ENCODE measurements around the gene KIF5C.

KIF5C gene

GRCh38 chr2:148887350-148888002, 12.4 kb downstream of the KIF5C start:
- DNase-seq (ENCODE audit: low read depth in 4 of 4, low spot score in 1 of 4), result no peak

- DNase-seq (ENCODE audit: low read depth in 4 of 4, low spot score in 1 of 4), result no peak
Observed at GRCh38 chr2:148888003-148888501, 13.0 kb downstream of the KIF5C start.

DNA sequence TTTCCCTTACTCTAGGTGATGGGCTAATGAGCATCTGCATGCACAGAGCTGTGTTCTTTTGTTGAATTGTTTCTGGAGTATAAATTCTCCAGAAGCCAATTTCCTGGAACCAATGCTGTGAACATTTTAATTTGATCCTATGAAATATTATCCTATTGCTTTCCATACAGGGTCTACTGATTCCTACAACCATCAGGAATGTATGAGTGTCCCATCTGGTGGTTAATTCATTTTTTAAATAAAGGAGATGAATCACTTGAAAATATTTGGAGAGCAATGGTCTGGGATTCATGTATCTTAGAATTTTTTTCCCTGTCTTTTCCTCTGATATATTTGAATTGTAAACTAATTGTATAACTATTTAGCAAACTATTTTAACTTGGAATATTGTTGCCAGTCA, 14.0 kb downstream of the KIF5C start:
- no peak for DNase-seq (ENCODE audit: low read depth in 4 of 4, low spot score in 1 of 4)

DNA sequence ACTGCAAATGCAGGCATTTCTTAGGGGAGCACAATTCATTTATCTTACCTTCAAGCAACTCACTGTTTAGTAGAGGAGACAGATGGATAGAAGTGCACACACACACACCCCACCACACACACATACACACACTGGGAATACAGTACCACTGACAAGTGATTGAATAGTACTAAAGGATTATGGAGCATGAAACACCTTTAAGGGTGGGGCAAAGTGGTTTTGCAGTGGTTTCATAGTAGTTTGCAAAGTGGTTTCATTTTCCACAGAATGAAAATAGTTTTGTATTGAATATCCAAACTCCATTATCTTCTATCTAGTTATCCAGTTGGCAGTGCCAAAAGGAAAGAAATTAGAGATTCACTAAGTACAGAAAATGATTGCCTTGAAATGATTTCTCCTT, 18.9 kb downstream of the KIF5C start:
- no peak for DNase-seq (ENCODE audit: low read depth in 4 of 4, low spot score in 1 of 4)

- no peak for DNase-seq (ENCODE audit: low read depth in 4 of 4, low spot score in 1 of 4)
Observed at GRCh38 chr2:148896136-148896535, 21.1 kb downstream of the KIF5C start.

- DNase-seq (ENCODE audit: low read depth in 4 of 4, low spot score in 1 of 4), result no peak
Observed at GRCh38 chr2:148899638-148900318, 24.8 kb downstream of the KIF5C start.

DNA sequence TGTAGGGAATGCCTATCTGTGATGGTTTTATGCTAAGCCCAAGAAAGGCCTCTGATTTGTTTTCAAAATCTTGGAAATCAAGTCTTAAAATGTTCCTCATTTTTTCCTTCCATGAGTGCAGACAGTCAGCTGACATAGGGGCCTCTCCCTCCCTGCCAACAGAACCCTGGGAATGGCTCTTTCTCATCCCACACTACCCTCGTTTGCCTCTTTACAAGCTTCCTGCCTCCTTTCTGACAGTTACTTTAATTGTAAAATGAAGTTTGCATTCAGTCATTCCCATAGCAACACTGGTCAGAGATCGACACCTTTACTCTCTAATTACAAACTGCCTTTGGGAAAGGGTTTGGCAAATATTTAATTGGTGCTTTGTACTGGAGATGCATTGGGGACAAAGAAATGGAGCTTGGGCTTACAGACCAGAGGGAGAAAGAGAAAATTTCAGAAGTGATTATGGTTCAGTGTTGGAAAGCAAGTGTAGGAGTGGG, 25.4 kb downstream of the KIF5C start:
- DNase-seq (ENCODE audit: low read depth in 4 of 4, low spot score in 1 of 4), result no peak

GRCh38 chr2:148901142-148901541, 26.1 kb downstream of the KIF5C start:
- no peak for DNase-seq (ENCODE audit: low read depth in 4 of 4, low spot score in 1 of 4)

DNA sequence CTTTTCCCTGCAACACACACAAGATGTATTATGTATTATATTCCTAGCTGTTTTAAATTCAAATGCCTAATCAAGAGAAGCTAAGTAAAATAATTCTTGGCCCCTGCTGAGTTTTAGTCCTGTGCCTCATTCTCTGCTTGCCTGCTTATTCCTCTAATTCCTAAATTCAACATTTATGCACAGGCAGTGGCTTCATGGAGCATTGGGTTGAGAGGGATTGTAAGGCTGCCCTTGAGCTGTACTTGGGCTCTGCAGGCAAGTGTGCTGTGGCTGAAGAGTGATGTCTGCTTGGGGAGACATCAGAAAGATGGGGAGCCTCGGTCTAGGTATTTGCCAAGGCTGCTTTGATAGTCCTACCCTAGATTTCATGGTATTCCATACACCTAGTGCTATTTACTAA, 27.8 kb downstream of the KIF5C start:
- no peak for DNase-seq (ENCODE audit: low read depth in 4 of 4, low spot score in 1 of 4)

GRCh38 chr2:148903294-148903693, 28.3 kb downstream of the KIF5C start:
- DNase-seq (ENCODE audit: low read depth in 4 of 4, low spot score in 1 of 4), result no peak

- DNase-seq (ENCODE audit: low read depth in 4 of 4, low spot score in 1 of 4), result no peak
Observed at GRCh38 chr2:148903979-148904378, 29.0 kb downstream of the KIF5C start.

GRCh38 chr2:148906124-148906523, 31.1 kb downstream of the KIF5C start:
- no peak for DNase-seq (ENCODE audit: low read depth in 4 of 4, low spot score in 1 of 4)

DNA sequence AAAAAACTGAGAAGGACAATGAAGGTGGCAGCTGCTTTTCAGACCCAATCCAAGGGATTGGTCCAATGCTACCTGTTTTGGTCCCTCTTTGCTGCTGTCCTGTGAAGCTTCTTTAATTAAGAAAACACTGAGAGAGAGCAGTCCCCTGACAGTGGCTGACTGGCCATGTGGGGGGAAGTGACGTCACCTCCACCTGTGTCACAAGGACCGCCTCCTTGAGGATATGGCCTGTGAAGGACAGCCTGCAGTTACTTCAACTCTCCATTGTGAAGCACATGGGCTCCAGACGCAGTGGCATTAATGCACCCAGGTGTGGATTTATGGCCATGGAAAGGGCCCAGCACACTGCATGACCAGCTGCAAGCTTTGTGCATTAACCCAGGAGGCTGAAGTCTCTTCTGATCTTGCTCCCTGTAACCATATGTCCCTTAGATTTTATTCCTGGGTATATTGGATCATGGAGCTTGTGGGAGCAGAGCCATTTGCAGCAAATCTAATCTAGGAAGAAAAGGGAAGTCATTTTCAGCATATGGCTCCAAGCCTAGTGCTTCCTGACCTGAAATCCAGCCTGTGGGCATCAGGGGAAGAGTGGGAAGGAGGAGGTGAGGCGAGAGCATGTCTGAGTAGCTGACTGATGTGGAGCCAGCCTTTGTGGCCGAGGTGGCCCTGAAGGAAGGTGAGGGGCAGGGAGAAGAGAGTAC, 32.2 kb downstream of the KIF5C start:
- DNase-seq (ENCODE audit: low read depth in 4 of 4, low spot score in 1 of 4), result no peak

GRCh38 chr2:148909114-148909513, 34.1 kb downstream of the KIF5C start:
- DNase-seq (ENCODE audit: low read depth in 4 of 4, low spot score in 1 of 4), result no peak

DNA sequence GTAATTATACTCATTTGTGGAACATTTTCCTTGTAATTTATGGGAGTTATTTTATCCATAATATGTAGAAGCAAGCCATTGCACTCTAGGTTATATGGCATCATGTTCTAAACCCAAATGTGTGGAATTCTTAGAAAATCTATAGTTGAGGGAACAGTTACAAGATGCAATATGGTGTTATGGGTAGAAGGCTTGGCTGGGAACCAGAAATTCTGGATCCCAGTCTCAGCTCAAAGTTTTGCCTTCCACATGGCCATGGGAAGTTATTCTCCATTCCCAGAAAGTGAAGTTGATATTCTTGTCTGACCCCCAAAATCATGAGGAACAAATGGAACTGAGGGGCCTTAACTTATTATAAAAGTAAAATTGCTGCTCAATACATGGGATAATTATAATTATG, 38.0 kb downstream of the KIF5C start:
- DNase-seq (ENCODE audit: low read depth in 4 of 4, low spot score in 1 of 4), result no peak

DNA sequence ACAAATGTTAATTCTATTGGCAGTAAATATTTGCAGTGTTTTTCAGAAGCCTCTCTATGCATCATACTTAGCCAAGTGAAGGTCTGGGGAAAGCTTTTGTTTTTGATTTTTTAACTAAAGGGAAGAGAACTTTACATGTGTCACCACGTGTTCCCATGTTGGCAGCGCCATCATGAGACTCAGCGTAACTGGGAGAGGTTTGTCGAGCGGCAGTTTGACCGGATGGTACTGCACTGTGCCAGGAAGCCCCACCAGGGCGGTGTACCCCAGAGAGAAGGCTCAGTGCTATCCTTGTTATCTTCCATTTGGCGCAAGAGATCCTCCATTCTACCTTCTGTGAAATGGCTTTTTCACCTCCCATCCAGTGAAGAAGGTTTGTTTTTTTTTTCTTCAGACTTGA, 38.5 kb downstream of the KIF5C start:
- DNase-seq (ENCODE audit: low read depth in 4 of 4, low spot score in 1 of 4), result no peak

DNA sequence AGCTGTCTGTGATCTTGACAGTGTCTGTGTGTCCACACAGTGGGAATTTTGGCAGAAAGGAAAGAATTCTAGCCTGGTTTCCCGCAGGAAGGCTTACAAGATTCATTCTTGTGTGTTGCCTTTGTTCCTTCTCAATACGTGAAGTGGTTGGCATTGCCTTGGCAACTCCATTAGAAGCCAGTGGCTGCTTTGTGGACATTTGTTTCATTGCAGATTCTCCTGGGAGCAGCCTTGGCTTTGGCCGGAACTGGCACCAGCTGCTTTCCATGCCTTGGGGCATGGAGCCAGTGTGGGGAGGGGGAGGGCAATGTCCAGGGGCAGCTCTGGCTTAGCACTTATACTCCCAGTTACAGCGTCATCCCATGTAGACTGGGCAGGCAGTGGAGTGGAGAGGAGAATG, 39.4 kb downstream of the KIF5C start:
- DNase-seq (ENCODE audit: low read depth in 4 of 4, low spot score in 1 of 4), result no peak

- no peak for DNase-seq (ENCODE audit: low read depth in 4 of 4, low spot score in 1 of 4)
Observed at GRCh38 chr2:148917431-148917830, 42.4 kb downstream of the KIF5C start.

DNA sequence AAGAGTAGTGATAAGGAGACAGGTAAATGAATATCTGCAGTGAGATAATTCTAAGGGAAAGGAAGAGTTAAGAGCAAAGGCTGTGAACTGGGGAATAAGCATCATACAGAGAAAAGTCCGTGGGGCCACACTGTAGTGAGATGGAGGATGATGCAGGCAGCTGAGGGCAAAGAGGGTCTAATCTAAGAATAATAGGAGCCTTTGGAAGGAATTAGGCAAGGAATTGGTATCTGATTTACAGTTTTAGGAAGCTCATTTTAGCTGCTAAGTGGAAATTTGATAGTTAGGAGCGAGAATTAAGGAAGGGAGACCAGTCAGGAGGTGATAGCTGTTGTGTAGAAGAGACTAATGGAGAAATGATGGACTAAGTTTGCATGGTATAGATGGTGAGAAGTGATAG, 43.5 kb downstream of the KIF5C start:
- no peak for DNase-seq (ENCODE audit: low read depth in 4 of 4, low spot score in 1 of 4)

GRCh38 chr2:148920559-148920958, 45.5 kb downstream of the KIF5C start:
- DNase-seq (ENCODE audit: low read depth in 4 of 4, low spot score in 1 of 4), result no peak

DNA sequence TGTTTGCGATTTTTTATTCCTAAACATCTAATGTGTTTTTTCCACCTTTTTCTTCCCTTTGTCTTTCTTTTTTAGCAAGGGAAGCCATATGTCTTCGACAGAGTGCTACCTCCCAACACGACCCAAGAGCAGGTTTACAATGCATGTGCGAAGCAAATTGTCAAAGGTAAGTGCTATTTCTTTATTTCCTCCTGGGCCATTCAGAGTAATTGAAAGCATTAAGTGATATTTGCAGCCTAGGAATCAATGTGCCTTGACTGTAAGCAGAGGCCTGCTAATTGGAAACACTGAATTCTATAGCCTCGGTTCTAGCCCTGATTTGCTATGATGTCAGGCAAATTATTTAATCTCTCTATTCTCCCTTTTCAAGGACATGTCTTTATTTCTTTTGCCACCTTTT, 47.0 kb downstream of the KIF5C start:
- no peak for DNase-seq (ENCODE audit: low read depth in 4 of 4, low spot score in 1 of 4)

Measured in stimulated activated CD4-positive, alpha-beta T cell treated with anti-CD3 and anti-CD28 coated beads, Interleukin-1b, Interleukin-23, amount 100 ng/mL, for 24 hours (primary cell).